ENCODE measurements around the gene IL34. TPM values are rescaled to one million over a fixed set of nuclear protein-coding genes. Genes with fewer than 3 reads are reported as not detected.

IL34 gene
- total and polyA plus RNA-seq, 2 of the 8 experiments (the other 6 are each of a cell fraction or from before 2014, with no cell fraction given) = 4.6 to 5.6 TPM

- Histone ChIP-seq H4K91ac (replicated peaks; ENCODE audit: insufficient read length, low read length) (no peak overlapping the region), H2AK5ac (ENCODE audit: low read depth, low read length) (no peak overlapping the region; the same call in 1 of the 2 replicates), H3K27ac (ENCODE audit: low read depth, low read length) (no peak overlapping the region), H4K20me1 (replicated peaks in 1 of 2; ENCODE audit: control insufficient read depth in 1 of 2, insufficient read depth in 2 of 2, low read length in 2 of 2) (peaks cover 0 to 6% of the 10 kb centered on the region in 2 experiments), H2BK20ac (ENCODE audit: low read length) (no peak overlapping the region), H4K5ac (ENCODE audit: insufficient read length, low read depth, low read length) (no peak overlapping the region), H3K9ac (replicated peaks in 1 of 4; ENCODE audit: extremely low read depth in 1 of 4, low read depth in 3 of 4, low read length in 3 of 4) (no peak overlapping the region), H3K23ac (ENCODE audit: insufficient read length) (no peak overlapping the region), H3K79me1 (ENCODE audit: low read depth, low read length) (peaks cover 2% of the 10 kb centered on the region; the same call in 1 of the 2 replicates), H3K4me3 (ENCODE audit: extremely low read depth in 1 of 4, insufficient read depth in 2 of 4, low read depth in 3 of 4, low read length in 4 of 4) (no peak overlapping the region), H2BK5ac (ENCODE audit: low read depth, low read length) (0 out of 2 replicates have a peak overlapping the region, but pooled peaks have one; percentile 61), H3K14ac (ENCODE audit: insufficient read length) (no peak overlapping the region), H3K56ac (replicated peaks; ENCODE audit: insufficient read length, low read depth, low read length) (no peak overlapping the region), H3K4me2 (ENCODE audit: insufficient read depth in 1 of 2, low read depth in 2 of 2, low read length in 2 of 2) (no peak overlapping the region), H3K36me3 (ENCODE audit: control insufficient read depth in 2 of 4, insufficient read depth in 4 of 4, low read length in 3 of 4) (no peaks in the 10 kb centered on the region; a peak in 1 of 8 replicates), H3K4me1 (replicated peaks in 1 of 4; ENCODE audit: control insufficient read depth in 3 of 4, insufficient read depth in 4 of 4, low read length in 3 of 4) (peaks cover 0 to 14% (median 9%) of the 10 kb centered on the region in 4 experiments; a peak in 5 of 7 replicates), H3K18ac (ENCODE audit: extremely low read depth, low read length) (peak overlapping the region; percentile 38; the same call in 1 of the 2 replicates), H2BK120ac (replicated peaks; ENCODE audit: low read depth, low read length) (no peak overlapping the region), H3K23me2 (ENCODE audit: low read depth, low read length) (no peaks in the 10 kb centered on the region), H3K79me2 (ENCODE audit: control insufficient read depth in 1 of 2, insufficient read depth in 2 of 2, low read length in 2 of 2) (no peaks in the 10 kb centered on the region), H3K27me3 (replicated peaks in 1 of 4; ENCODE audit: control insufficient read depth in 3 of 4, extremely low read depth in 1 of 4, insufficient read depth in 3 of 4, low read length in 3 of 4) (no peaks in the 10 kb centered on the region), H2AFZ (ENCODE audit: low read length) (no peak overlapping the region), H3K9me3 (ENCODE audit: insufficient read depth in 2 of 2, low read depth in 1 of 2, low read length in 1 of 2) (no peaks in the 10 kb centered on the region), H2BK15ac (ENCODE audit: low read length) (no peak overlapping the region), H4K8ac (ENCODE audit: extremely low read depth, insufficient read depth, low read length) (no peak overlapping the region), H2BK12ac (ENCODE audit: low read depth, low read length) (no peak overlapping the region), H3K4ac (replicated peaks; ENCODE audit: insufficient read length, low read depth, low read length) (no peak overlapping the region)
- POLR2A ChIA-PET (ENCODE audit: partially characterized antibody) = interaction anchor here (0.7 to 1.5 kb wide), 5 partner anchors 9 to 48 kb away, joined by 3 to 5 read pairs (median 3); no protein-coding TSS in a partner anchor
- DNase-seq (ENCODE audit: low read depth in 1 of 2, low spot score in 2 of 2) = no peak
- CTCF ChIA-PET (ENCODE audit: partially characterized antibody) = interaction anchor here (0.5 to 2.5 kb wide), 16 partner anchors 8 to 709 kb away, joined by 3 to 15 read pairs (median 4); no protein-coding TSS in a partner anchor
- peak; percentile 50; the same call in 1 of the 2 replicates for TF ChIP-seq TEAD4 (IDR thresholded peaks at IDR 0.05; ENCODE audit: low read depth, low read length)
- peak in 1 of 3 experiments; percentile 16; a peak in 1 of 4 replicates for TF ChIP-seq CTCF (IDR thresholded peaks at IDR 0.05; ENCODE audit: control extremely low read depth in 1 of 3, insufficient read depth in 1 of 3, low read depth in 1 of 3, low read length in 3 of 3)
- TF ChIP-seq SP1 (IDR thresholded peaks at IDR 0.05; ENCODE audit: low read depth, low read length) = no peak
- WGBS, 2 experiments (ENCODE audit: extremely low coverage in 1 of 2, insufficient coverage in 1 of 2, insufficient read length in 1 of 2, insufficient replicate concordance in 2 of 2, low coverage in 1 of 2, low lambda C conversion rate in 2 of 2, missing lambda C conversion rate in 1 of 2) = 85% methylated on average over 16 of the region's 16 CpGs; no CpG with 5 or more reads in 1 of the 2 experiments
- FAIRE-seq = no peak
These were observed 56.9 kb downstream of the IL34 start for GRCh38 chr16:70703041-70703834.

Measured in H1 (cell line).